Naive B cell (primary cell): ENCODE measurements around the gene WDR6. TPM values are rescaled to one million over a fixed set of nuclear protein-coding genes. Genes with fewer than 3 reads are reported as not detected.

Source experiments
- ATAC-seq, 2 donors: fragments of 150-1000 bp; cut with Tn5 transposase; 2 replicates each; pipeline ENCODE4 v1.10.0; 2021; ENCODE audit warnings: low read depth in 2 of 2, mild to moderate bottlenecking in 2 of 2, moderate library complexity in 2 of 2
- DNase-seq: peaks from one replicate; pipeline ENCODE4 v3.0.0; 2022
- H3K27ac Mint-ChIP-seq, 6 donors: one replicate each; pipeline ENCODE4 v1.8.0; 2020 to 2022; ENCODE audit warnings: mild to moderate bottlenecking in 6 of 6, mixed read lengths in 6 of 6, moderate library complexity in 5 of 6, inconsistent platforms in 2 of 6
- H3K27me3 Mint-ChIP-seq, 3 donors: one replicate each; pipeline ENCODE4 v1.8.0; 2021 to 2022; ENCODE audit warnings: mixed read lengths in 3 of 3, mild to moderate bottlenecking in 1 of 3
- H3K36me3 Mint-ChIP-seq, 2 donors: one replicate each; pipeline ENCODE4 v1.8.0; 2020 to 2022; ENCODE audit warnings: mixed read lengths in 2 of 2, inconsistent platforms in 1 of 2, mild to moderate bottlenecking in 1 of 2
- H3K4me1 Mint-ChIP-seq, 3 donors: one replicate each; pipeline ENCODE4 v1.8.0; 2020 to 2022; ENCODE audit warnings: mixed read lengths in 3 of 3, inconsistent platforms in 1 of 3, mild to moderate bottlenecking in 1 of 3, moderate library complexity in 1 of 3
- H3K4me3 Mint-ChIP-seq, 8 donors: one replicate each; pipeline ENCODE4 v1.8.0; 2020 to 2022; ENCODE audit warnings: mild to moderate bottlenecking in 8 of 8, mixed read lengths in 8 of 8, moderate library complexity in 8 of 8, inconsistent platforms in 2 of 8
- H3K9me3 Mint-ChIP-seq, 7 donors: one replicate each; pipeline ENCODE4 v1.8.0; 2020 to 2022; ENCODE audit warnings: mixed read lengths in 7 of 7, mild to moderate bottlenecking in 5 of 7, inconsistent platforms in 2 of 7, moderate library complexity in 1 of 7
- polyA plus RNA-seq, 6 donors: library from polyadenylated mRNA; unstranded; fragments of 300-500 nt; fragmentation: Illumina TruSeq; gene quantifications; one replicate each; pipeline ENCODE4 v1.2.3, GENCODE V29; 2021; ENCODE audit warnings: low read depth in 6 of 6

The WDR6 gene
- polyA plus RNA-seq, 6 donors from 2014 or later: 94.3 to 112 (median 106) TPM

DNA sequence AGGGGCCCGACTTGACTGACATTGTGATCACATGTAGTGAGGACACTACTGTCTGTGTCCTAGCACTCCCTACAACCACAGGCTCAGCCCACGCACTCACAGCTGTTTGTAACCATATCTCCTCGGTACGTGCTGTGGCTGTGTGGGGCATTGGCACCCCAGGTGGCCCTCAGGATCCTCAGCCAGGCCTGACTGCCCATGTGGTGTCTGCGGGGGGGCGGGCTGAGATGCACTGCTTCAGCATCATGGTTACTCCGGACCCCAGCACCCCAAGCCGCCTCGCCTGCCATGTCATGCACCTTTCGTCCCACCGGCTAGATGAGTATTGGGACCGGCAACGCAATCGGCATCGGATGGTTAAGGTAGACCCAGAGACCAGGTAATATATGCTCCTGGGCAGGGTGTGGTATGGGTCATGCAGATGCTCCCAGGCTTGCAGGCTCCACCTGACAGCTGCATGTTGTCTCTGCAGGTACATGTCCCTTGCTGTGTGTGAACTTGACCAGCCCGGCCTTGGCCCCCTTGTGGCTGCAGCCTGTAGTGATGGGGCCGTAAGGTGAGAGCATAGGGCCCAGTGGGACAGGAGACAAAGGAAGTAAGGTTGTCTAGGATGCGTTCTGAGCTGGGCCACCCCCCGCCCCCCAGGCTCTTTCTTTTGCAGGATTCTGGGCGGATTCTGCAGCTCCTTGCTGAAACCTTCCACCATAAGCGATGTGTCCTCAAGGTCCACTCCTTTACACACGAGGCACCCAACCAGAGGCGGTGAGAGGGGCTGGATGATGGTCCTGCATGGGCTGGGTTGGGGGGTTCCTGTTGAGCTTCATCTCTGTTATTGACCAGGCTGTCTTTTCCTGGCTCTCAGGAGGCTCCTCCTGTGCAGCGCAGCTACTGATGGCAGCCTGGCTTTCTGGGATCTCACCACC lies 6.8 kb downstream of the WDR6 start:
- H3K4me3 Mint-ChIP-seq: peak overlapping the region in 2 of 8 donors; percentile 52 to 62
- peak overlapping the region in 1 of 6 donors; percentile 61 for H3K27ac Mint-ChIP-seq

DNA sequence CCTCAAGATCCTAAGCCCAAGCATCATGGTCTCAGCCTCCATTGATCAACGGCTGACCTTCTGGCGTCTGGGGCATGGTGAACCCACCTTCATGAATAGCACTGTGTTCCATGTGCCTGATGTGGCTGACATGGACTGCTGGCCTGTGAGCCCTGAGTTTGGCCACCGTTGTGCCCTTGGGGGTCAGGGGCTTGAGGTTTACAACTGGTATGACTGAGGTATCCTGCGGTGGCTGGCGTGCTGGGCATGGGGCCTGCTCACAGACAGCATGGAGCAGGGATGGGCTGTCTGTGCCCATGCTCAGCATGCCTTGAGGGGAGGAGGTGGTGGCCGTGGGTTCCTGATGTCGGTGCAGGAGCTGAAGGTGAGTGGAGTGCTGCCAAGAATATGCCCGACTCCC lies 7.9 kb downstream of the WDR6 start:
- Mint-ChIP-seq H3K4me3 (peak overlapping the region in 1 of 8 donors; percentile 93), H3K27me3 (no peaks in the 10 kb centered on the region), H3K9me3 (no peaks in the 10 kb centered on the region), H3K4me1 (peaks cover 9 to 51% (median 37%) of the 10 kb centered on the region in 3 donors), H3K27ac (peak overlapping the region in 1 of 6 donors; percentile 90), H3K36me3 (no peaks in the 10 kb centered on the region)
- ATAC-seq: no peak
- no peak for DNase-seq

More for the DNA sequence above, 6.8 kb downstream of the WDR6 start:
- Mint-ChIP-seq H3K4me1 (peaks cover 14 to 46% (median 37%) of the 10 kb centered on the region in 3 donors), H3K27me3 (no peaks in the 10 kb centered on the region), H3K9me3 (no peaks in the 10 kb centered on the region), H3K36me3 (no peaks in the 10 kb centered on the region)
- DNase-seq: peak; percentile 27
- peak; percentile 48 to 49 for ATAC-seq

DNA sequence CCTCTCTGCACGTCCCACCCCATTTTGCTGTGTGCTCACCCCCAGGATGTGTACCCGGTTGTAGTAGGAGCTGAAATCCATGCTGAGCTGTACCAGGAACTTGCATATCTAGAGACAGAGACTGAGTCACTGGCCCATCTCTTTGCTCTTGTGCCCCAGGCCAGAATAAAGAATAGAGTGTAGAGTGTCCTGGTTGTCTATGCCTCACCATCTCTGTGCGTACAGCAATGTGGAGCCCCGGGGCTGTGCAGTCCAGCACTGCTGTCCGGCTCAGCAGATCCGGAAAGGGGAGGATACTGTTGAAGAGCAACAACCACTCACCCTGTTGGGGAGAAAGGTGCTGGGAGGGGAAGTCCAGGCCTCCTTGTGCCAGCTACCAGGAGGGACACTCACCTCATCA lies 8.6 kb downstream of the WDR6 start:
- Mint-ChIP-seq H3K36me3 (no peaks in the 10 kb centered on the region), H3K27me3 (no peaks in the 10 kb centered on the region), H3K4me1 (peaks cover 13 to 57% (median 43%) of the 10 kb centered on the region in 3 donors), H3K27ac (peak overlapping the region in 1 of 6 donors; percentile 56), H3K9me3 (no peaks in the 10 kb centered on the region), H3K4me3 (peak overlapping the region in 7 of 8 donors; percentile 9 to 93 (median 62))
- no peak for ATAC-seq
- no peak for DNase-seq

DNA sequence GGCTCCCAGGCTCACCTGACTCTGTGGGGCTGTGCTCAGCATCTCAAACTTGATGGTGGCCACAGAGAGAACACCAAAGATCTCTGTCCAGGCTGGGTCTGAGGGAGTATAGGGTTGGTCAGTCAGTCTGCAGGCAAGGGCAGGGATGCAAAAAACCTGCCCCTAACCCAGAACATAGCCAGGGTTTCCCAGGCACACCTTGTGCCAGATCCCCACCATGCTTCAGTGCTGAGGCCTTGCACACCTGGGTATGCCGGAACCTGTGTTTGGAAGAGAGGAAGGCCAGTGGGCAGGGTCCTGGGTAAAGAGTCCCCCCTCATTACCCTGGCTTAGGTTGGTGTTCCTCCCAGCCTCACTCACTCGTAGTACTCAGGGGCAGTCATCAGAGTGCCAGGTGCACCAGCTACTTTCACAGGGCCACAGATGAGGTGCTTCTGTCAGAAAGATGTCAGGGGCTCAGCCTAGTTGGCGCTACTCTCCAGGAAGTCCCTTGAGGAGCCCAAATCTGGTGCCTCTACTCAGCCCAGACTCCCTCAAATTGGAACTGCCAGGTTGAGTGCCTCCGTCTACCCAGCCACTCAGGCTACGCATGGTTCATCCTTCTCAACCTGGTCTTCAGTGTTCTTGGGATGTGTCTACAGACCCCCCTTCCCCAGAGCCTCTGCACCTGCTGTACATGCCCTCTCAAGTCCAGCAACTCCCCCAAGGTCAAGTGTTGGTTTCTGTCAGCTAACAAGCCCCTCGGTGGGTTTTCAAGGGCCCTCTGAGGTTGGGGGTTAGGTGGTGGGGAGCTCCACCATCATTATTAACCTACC lies 9.4 kb downstream of the WDR6 start:
- H3K27ac Mint-ChIP-seq: no peak overlapping the region
- peak overlapping the region in 7 of 8 donors; percentile 8 to 96 (median 86) for H3K4me3 Mint-ChIP-seq
- no peaks in the 10 kb centered on the region for H3K36me3 Mint-ChIP-seq
- DNase-seq (no peak), ATAC-seq (no peak)
- H3K9me3 Mint-ChIP-seq: no peaks in the 10 kb centered on the region
- H3K27me3 Mint-ChIP-seq: no peaks in the 10 kb centered on the region
- H3K4me1 Mint-ChIP-seq: peaks cover 17 to 57% (median 42%) of the 10 kb centered on the region in 3 donors

DNA sequence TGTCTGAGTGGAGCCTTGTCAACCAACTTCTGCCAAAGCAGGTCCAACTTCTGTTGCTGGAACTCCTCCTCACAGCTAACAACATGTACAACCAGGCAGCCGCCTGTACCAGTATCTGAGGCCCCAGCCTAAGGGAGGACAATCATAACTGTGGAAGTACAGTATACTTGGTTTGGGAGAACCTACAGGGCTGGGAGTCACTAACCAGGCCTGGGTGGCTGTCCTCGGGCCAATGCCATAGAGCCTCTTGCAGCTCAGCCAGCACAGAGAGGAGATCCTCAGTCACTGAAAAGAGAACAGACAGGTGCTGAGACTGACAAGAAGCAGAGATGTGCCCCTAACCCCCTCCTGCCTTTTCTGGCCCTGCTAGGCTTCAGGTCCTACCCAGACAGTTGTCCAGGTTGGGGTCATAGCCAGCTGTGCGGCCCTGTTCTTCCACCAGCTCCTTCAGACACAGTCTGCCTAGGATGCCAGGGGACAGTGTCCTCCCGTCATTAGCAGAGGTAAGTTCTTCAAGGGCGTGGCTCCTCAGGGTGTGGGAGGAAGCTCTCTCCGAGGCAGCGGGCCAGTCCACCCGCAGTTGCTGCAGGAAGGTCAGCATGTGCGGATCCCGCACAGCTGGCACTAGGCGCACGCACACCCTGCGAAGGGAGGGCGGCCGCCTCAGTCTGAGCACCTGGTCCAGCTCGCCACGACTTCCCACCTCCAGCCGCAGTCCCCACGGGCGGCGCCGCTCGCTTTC lies 10.2 kb downstream of the WDR6 start:
- H3K4me3 Mint-ChIP-seq: peak overlapping the region; percentile 87 to 98 (median 95)
- peak overlapping the region in 4 of 6 donors; percentile 26 to 81 (median 60) for H3K27ac Mint-ChIP-seq
- H3K36me3 Mint-ChIP-seq: no peaks in the 10 kb centered on the region
- no peaks in the 10 kb centered on the region for H3K27me3 Mint-ChIP-seq
- peaks cover 17 to 51% (median 36%) of the 10 kb centered on the region in 3 donors for H3K4me1 Mint-ChIP-seq
- no peaks in the 10 kb centered on the region for H3K9me3 Mint-ChIP-seq
- DNase-seq (no peak), ATAC-seq (no peak)

DNA sequence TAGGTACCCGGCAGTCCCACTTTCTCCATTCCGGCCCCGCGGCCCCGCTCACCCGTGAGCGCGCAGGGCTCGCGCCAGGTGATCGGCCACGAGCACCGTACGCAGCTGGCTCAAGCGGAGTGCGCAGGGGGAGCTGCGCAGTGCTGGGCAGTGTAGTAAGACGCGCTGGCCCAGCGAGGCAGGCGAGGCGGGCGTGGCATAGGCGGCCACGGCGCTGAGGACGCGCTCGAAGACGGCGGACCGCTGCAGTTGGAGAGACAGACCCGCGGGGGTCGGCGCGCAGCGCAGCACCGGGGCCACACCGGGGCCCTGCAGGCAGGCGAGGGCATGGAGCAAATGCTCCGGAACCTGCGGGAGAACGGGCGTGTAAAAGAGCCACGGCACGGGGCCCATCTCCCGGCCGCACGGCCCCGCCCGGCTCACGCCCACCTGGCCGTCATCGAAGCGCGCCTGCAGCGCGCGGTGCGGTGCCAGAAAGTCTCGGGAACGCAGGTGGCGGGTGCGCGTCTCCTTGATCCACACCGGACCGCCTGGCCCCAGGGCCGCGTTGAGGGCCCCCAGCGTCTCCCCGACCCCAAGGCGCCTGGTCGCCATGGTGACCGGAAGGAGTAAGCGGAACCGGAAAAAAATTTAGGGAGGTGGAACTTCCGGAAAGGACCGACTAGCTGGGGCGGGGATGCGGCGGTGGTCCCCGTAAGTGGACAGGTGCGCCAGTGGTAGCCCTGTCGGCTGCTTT lies 10.9 kb downstream of the WDR6 start, which contains the start of gene DALRD3:
TSS of gene DALRD3 (minus strand) at position 610 of the 736 bp plus-strand sequence. CDS start at position 594, 16 bp downstream.
- peak within 1 kb of the TSS; percentile 87 to 98 (median 96) for H3K4me3 Mint-ChIP-seq
- peak within 1 kb of the TSS; percentile 24 to 98 (median 81) for H3K27ac Mint-ChIP-seq
- peak; percentile 68 for DNase-seq
- H3K36me3 Mint-ChIP-seq: no peaks in the 10 kb centered on the region
- peaks cover 19 to 52% (median 38%) of the 10 kb centered on the region in 3 donors for H3K4me1 Mint-ChIP-seq
- H3K9me3 Mint-ChIP-seq: no peaks in the 10 kb centered on the region
- H3K27me3 Mint-ChIP-seq: no peaks in the 10 kb centered on the region
- peak; percentile 6 to 9 for ATAC-seq

DNA sequence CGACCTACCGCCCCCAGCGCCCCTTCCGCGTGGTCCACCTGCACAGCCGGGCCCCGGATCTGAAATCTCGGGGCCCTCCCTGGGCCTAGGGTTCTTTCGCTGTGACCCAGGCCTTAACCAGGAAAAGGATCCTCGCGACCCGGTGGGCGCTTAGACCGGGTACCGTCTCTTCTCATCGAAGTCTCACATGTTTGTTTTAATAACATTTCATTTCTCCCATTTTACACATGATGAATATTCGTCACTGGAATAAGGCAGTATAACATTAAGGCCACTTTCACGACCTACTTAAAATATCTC lies 11.5 kb downstream of the WDR6 start:
- no peaks in the 10 kb centered on the region for H3K27me3 Mint-ChIP-seq
- H3K36me3 Mint-ChIP-seq: no peaks in the 10 kb centered on the region
- H3K4me1 Mint-ChIP-seq: peaks cover 19 to 56% (median 38%) of the 10 kb centered on the region in 3 donors
- H3K9me3 Mint-ChIP-seq: no peaks in the 10 kb centered on the region
- DNase-seq: no peak
- no peak for ATAC-seq
- H3K4me3 Mint-ChIP-seq: peak overlapping the region; percentile 87 to 98 (median 96)
- H3K27ac Mint-ChIP-seq: peak overlapping the region in 3 of 6 donors; percentile 39 to 94 (median 81)

DNA sequence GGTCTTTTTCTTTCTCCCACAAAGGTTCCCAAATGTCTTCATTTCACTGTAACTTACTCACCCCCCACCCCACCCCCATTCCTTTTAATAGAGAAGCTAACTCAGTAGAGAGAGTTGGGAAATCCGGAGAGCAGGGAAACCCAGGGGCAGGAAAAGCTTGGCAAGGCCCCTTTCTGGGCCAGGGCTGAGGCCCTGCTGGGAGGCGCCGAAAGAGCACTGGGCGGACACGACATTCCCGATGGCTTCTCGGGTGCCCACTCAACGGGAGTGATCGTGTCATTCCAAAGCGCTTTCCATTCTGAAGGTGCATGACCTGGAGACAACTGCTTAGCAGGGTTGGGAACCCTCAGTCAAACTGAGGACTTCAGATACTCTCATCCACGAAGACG lies 12.7 kb downstream of the WDR6 start:
- Mint-ChIP-seq H3K27me3 (no peaks in the 10 kb centered on the region), H3K9me3 (no peaks in the 10 kb centered on the region), H3K36me3 (no peaks in the 10 kb centered on the region), H3K4me1 (peaks cover 12 to 59% (median 41%) of the 10 kb centered on the region in 3 donors), H3K27ac (peak overlapping the region in 4 of 6 donors; percentile 54 to 98 (median 90)), H3K4me3 (peak overlapping the region; percentile 87 to 98 (median 97))
- ATAC-seq: no peak
- DNase-seq: no peak

DNA sequence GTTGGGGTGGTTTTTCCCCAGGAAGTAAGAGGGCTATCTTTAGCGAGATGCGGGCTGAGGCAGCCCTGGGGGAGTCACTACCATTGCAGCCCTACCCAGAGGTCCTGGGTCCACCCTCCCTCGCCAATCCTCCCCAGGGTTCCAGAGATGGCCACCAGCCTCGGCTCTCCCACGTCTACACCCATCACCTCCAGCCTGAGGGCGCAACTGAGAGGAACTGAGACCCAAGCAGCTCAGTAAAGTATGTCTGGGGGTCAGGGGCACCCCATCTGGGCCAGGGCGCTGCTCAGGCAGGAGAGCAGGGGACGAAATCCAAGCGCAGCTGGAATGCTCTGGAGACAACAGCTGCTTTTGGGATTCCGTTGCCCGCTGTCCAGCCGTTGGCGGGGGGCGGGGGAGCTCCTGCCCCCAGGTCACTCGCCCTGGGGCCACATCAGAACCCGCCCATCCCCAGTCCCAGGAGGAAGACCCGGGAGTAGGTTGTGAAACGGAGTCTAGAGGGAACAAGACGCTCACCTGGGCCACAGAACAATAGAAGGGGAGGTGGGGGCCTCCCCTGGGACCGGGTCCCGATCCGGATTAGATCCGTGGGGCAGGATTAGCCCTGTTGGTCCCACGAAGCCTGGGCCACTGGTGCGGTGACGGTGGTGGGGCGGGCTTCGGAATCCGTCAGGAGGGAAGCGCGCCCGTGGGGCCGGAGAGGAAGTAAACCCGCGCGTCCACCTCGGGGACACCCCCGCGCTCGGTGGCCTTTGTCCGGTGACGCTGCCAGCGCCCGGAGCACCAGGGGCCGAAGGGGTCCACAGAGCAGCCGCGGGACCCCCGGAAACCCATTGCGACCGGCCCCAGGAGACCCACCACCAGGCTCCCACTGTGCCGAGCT lies 13.4 kb downstream of the WDR6 start:
- no peak for ATAC-seq
- peak; percentile 18 for DNase-seq
- peaks cover 18 to 65% (median 43%) of the 10 kb centered on the region in 3 donors for H3K4me1 Mint-ChIP-seq
- H3K27ac Mint-ChIP-seq: peak overlapping the region; percentile 54 to 98 (median 91)
- H3K9me3 Mint-ChIP-seq: no peaks in the 10 kb centered on the region
- H3K36me3 Mint-ChIP-seq: no peaks in the 10 kb centered on the region
- no peaks in the 10 kb centered on the region for H3K27me3 Mint-ChIP-seq
- H3K4me3 Mint-ChIP-seq: peak overlapping the region; percentile 87 to 98 (median 97)

DNA sequence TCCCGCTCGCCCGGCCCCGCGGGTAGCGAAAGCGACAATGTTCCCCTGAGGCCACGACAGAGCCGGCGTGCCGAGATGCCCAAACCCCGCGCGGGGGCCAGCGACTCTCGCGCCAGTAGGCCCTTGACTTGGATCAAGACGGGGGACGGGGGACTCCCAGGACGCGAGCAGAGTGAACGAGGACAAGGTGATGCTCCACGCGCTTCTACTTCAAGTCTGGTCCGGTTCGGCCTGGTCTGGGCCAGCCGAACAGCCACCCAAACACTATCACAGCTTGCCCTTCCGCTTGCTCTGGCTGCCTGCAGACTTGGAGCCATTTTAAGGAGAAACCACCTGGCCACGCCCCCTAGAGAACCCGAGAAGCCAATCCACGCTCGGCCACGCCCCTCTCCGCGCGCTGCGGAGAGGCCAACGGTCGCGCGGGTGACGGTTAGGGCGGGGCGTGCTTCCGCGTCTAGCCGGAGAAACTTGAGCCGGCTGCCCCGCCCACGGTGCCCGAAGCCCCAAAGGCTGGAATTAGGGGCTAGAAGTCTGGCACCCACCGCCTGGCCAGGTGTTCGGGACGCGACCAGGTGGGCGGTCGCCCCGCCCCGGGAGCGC lies 14.1 kb downstream of the WDR6 start:
- ATAC-seq: peak; percentile 70 to 74
- Mint-ChIP-seq H3K27me3 (no peaks in the 10 kb centered on the region), H3K27ac (peak overlapping the region; percentile 93 to 99 (median 98)), H3K36me3 (no peaks in the 10 kb centered on the region), H3K4me3 (peak overlapping the region; percentile 87 to 98 (median 97)), H3K4me1 (peaks cover 22 to 72% (median 49%) of the 10 kb centered on the region in 3 donors), H3K9me3 (no peaks in the 10 kb centered on the region)
- peak; percentile 99 for DNase-seq
